GM18508 (cell line): ENCODE results near the gene PAPOLG.

Source experiments
- ATAC-seq: cut with Tn5 transposase; IDR thresholded peaks from one replicate; pipeline ENCODE4 v1.9.1; 2021; ENCODE audit warnings: moderate number of reproducible peaks; ENCODE audit not compliant: insufficient read depth, unreplicated experiment

The PAPOLG gene

DNA sequence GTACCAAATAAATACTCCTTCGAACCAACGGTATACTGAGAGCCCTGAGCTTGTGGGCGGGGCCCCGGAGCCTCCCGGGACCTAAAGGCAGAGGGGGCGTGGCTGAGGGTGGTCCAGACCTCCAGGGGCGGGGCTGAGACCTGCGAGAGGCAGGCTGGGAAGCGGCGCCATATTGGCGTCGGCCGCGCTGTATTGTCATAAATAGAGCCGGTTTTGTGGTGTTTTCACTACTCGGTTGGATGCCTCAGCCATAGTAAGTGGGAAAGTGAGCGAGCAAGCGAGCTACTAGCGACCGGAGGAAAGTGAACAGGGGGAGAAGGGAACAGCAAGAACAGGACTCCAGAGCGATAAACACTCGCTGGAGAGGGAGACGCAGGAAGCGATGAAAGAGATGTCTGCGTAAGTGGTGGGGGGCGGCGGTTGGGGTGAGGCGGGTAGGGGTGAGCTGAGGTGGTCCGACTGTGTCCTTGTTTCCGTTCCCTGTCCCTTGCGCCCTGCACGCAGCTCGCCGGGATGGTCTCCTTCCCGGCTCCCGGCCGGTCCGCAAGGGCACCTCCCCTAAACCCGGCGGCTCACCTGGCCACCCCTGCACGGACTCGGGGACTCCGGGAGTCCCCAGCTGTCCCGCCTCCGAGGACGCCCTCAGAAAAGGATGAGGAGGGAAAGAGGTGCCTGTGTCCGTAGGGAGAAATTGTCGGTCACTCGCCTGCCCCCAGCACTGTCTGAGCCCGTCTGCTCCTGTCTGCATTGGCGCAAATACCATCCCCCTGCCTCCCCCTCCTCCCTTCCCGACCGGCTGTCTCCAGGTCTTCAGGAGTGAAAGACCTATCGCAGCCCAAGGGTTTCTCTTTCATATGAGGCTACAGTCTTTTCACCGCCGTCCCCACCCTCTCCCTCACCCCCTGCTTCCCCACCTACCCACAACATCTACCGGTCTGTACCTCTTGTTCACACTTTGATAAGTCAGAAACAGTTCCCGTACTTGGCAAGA is at the start of gene PAPOLG:
TSS of gene PAPOLG (plus strand) at position 172 of the 991 bp plus-strand sequence. CDS start at position 383, 211 bp downstream.
- peak; percentile 95 for ATAC-seq

DNA sequence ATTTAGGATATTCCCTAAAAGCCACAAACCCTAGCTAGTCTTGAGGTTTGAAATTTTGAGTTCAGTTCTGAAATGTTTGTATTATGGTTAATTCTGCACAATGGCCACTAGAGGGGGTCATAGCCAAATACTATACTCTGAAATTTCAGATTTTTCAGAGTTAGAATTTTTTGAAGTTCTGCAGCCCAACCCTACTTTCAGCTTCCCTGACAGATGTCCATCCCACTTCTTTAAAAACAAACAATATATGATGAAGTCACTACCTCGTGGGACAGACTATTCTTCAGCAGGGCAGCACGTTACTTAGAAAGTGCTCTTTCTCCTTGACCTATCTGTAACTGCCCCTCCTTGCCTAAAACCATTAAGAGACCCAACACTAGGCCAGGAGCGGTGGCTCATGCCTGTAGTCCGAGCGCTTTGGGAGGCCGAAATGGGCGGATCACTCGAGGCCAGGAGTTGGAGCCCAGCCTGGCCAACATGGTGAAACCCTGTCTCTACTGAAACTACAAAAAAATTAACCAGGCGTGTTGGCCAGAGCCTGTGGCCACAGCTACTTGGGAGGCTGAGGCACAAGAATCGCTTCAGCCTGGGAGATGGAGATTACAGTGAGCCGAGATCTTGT is 48.2 kb upstream of the PAPOLG start:
- no peak for ATAC-seq

DNA sequence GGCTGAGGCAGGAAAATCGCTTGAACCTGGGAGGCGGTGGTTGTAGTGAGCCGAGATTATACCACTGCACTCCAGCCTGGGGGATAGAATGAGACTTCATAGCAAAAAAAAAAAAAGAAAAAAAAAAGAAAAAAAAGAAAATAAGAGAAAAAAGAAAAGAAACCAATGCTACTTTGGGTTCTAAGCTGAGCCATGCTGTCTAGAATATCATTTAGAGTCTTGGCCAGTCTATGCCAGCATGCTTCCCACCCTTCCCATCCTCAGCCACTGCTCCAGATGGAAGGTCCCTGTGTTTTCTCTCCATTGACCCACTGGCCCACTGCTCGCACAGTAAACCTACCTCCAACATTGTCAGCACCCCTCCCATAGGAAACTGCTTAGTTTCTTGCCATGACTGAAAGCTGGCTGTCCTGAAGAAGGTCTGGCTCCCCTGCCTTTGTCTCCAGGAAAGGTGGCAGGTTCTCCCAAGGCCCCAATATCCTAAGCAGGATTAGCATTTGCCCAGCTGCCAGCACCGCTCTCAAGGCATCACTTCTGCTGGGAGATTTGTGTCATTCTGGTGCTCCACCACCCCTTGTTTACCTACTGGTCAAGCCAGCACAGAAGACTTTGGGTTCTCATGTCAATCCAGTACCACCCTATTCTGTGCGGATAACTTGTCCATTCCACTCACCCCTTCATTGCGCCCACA is 47.3 kb upstream of the PAPOLG start:
- no peak for ATAC-seq

DNA sequence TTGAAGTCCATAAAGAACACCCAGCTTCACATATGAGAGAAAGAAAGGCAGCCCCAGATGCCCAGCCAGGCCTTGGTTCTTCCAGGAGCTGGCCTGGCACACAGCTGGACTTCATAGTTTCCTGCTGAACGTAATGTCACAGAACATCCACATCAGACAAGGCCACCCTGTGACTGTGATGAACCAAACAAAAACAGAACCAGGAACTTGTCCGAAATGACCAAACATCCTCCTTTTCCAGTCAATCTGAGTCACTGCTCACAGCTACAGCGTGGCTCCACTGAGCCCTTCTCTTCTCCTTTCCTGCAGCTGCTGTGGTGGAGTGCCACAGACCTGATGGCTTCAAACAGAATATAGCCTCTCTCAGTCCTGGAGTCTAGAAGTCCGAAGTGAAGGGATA is 45.4 kb upstream of the PAPOLG start:
- ATAC-seq = no peak

DNA sequence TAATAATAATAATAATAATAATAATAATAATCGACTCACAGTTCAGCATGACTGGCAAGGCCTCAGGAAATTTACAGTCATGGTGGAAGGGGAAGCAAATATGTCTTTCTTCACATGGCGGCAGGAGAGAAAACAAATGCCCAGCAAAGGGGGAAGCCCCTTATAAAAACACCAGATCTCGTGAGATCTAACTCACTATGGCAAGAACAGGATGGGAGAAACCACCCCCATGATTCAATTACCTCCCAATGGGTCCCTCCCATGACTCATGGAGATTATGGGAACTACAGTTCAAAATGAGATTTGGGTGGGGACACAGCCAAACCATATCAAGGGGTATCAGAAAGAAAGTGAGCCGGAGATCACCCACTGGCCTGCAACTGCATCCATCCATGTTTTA is 40.5 kb upstream of the PAPOLG start:
- ATAC-seq = no peak

DNA sequence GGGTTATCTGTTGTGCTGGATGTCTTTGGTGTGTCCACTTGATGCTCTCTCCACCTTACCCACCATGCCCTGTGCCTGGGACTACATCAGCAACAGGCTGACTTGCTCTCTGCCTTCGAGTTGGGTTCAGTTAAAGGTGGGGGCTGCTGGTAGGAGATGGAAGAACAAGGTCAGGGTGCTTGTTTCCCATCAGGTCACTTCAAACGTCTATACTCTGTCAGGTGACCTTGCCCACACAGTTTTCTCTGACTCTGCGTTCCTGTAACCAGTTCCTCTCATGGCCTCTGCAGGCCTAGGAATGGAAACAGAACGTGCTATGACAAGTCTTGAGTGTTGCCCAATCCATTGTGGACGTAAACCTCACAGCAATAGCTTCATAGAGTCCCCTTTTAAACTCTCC is 38.4 kb upstream of the PAPOLG start:
- ATAC-seq = no peak

DNA sequence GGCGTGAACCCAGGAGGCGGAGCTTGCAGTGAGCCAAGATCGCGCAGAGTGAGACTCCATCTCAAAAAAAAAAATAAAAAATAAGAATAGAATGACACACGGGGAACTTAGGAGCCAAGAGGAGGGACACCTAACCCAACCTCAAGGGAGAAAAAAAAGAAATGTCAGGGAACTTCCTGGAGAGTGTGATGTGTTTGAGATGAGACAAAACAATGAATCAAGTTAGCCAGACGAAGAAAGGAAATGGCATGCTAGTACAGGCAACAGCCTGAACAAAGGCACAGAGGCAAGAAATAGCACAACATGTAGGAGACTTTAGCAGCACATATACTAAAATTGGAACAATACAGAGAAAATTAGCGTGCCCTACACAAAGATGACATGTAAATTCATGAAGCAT is 36.7 kb upstream of the PAPOLG start:
- no peak for ATAC-seq

DNA sequence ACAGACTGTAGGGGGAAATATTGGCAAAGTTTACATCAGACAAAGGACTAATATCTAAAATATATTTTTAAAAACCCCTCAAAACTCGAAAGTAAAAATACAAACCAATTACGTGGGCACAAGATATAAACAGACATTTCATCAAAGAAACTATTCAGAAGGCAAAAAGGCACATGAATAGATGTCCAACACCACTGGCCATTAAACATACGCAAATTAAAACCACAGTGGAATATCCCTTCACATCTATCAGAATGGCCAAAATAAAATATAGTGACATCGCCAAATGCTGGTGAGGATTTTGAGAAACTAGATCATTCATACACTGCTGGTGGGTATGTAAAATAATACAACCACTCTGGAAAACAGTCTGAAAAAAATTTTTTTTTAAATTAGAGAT is 30.6 kb upstream of the PAPOLG start:
- no peak for ATAC-seq

DNA sequence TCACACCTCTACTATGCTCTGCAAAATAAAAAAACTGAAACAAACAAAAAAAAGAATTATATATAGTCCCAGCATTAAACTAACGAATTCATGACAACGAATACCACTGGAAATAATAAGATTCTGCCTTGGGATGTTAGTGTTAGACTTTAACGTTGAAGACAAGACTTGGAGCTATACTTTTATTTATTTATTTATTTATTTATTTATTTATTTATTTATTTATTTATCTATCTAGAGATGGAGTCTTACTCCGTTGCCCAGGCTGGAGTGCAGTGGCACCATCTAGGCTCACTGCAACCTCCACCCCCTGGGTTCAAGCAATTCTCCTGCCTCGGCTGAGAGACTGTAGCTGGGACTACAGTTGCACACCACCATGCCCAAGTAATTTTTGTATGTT is 27.2 kb upstream of the PAPOLG start:
- ATAC-seq = no peak

DNA sequence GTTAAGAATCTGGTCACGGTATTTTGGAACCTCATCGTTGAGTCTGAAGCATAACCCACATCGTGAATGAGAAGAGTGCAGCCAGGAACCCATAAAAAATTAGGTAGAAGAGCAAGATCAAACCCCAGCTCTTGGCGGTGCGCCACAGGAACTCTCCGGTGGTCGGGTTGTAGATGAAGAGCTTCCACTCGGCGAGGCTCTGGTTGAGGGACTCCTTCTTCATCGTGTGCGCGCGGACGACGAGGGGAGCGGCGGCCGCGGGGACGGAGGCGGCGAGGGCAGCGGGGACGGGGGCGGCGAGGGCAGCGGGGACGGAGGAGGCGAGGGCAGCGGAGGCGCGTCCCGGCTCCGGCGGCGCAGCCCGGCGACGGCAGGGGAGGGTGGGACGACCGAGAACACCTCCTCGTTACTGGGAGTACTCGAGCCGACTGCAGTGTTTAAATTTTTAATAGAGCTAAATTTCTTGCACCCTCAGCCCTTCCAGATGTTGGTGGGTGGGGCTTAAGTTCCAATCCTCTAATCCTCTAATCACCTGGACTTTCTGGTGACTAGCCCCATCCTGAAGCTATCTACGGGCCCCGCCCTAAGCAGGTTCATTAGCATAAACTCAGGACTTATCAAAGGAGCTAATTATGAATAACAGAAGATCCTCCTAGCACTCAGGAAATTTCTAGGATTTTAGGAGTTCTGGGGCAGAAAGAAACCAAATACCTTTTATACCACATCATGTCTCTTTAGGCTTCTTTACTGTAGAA is 20.4 kb upstream of the PAPOLG start:
- no peak for ATAC-seq

DNA sequence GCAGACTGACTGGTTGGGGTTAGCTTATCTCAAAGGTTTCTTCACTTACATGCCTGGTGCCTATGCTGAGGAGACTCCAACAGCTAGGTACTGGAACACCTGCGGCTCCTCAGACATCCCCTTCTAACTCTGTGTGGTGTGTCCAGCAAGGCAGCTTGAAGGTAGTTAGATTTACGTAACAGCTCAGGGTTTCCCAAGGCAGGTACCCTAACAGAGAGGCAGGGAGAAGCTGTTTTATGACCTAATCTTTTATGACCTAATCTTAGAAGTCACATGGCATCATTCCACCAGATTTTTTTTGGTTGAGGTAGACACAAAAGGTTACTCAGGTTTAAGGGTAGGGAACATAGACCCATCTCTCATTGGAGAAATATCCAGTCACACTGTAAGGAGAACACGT is 17.4 kb upstream of the PAPOLG start:
- ATAC-seq = no peak

DNA sequence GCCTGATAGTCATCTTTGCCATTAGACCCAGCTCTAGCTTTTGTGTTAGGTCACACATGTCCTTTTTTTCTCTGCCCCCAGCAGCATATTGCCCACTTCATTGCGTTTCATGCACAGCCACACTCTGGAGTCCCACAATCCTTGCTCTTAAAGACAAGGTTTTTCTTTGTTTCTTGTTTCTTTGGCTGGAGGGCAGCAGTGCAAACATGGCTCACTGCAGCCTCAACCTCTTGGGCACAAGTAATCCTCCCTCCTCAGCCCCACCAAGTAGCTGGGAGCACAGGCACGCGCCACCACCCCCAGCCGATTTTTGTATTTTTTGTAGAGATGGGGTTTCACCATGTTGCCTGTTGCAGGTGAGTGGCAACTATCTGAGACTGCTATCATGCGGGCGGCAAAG is 16.9 kb upstream of the PAPOLG start:
- ATAC-seq = no peak

DNA sequence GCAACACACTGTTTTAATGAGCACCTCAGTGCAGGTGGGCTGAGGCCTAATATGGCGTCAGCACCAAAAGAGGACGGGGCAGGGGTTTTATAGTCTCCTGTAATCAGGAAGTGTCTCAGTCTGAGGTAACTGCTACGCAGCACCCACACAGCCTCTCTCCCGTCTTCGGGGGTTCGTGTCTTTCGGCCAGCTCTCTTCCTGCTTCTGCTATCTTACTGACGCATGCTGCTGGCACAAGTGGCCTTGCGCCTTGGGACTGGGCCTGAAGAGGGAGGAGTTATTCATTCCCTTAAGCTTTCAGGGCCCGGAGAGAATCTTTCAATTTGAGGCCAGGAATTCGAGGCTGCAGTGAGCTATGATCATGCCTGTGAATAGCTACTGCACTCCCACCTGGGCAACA is 14.5 kb upstream of the PAPOLG start:
- ATAC-seq = no peak

DNA sequence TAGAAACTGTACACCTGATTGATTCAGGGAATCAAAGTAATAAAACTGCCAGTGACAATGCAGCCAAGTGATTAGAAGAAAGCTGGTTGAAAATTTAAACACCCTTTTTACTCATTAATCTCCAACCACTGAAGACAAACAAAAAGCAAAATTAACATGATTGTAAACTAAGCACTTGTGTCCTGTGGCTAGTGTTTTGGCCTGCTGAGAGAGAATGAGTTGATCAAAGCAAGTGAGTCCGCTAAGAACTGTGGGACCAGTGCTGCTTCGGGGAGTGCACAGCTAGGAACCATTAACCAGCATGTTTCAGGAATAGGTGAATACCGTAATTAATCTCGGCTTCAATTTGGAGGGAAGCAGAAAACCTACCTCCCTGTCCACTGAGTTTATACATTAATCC is 13.6 kb upstream of the PAPOLG start:
- ATAC-seq = no peak

DNA sequence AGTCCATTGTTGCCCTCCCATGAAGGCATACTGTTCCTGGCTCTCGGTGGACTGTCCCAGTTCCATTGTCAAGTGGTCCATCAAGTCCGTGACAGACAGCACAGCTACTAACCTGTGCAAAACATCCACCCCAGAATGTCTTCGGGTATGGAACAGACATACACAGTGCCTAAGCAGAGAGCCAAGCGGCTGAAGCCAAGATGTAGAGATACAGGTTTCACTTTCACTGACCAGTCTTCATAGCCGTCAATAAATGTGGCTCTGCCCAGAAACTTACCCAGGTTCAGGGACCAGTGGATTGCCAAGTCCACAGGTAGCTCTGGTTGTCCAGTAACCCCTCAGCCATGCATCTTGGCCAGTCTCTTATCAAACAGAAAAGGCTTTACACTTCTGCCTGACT is 10.7 kb upstream of the PAPOLG start:
- ATAC-seq = no peak

DNA sequence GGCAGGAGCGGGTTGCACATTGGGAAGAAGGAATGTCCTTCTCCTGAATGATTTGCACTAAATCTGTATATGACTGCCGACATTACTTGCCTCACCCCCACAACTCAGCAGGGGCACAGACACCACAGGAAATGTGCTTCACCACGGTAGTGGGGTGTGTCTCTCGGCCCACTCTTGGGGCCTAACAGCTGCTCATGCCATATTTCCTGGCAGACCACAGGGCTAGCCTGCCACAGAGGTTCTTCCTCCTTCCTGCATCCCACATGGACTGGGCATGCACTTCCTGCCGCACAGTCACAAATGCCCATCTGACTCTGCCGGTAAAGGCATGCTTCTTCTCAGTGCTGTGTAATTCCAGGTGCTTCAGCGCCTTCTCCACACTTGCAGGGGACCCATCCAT is 10.3 kb upstream of the PAPOLG start:
- no peak for ATAC-seq

DNA sequence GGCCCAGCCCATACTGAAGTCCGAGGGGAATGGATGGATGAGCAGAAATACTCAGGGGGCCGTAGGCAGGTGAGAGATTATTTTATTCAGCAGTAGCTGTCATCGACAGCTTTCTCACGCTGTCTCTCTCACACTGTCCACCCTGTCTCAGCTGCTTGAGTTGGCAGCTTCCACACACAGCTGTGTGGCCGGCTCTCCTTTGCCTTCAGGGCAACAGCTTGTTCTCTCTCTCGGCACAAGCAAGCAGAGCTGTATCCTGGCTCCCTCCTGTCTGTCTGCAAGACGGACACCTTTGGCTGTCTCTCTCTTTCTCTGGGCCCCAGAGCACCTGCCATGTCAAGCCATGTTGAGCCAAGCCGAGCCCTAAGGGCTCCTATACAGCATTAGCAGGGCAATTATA is 9.8 kb upstream of the PAPOLG start:
- ATAC-seq = no peak

DNA sequence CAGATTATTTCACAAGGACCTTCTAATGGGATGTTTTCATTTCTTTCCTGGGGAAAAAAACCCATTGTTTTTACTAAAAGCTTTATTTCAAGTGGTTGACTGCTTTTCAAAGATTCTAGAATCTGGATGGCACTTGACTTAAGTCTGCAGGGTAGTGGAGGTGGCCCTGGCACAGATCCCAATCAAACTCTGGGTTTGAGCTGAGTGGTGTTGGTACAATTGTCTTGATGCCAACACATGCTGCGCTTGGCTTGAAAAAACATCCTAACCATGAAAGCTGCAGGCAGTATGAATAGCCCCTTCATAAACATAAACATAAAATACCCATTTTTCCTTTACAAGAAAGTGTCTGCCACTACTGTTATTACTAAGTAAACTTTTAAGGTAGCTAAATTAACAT is 3.6 kb downstream of the PAPOLG start:
- ATAC-seq = no peak

DNA sequence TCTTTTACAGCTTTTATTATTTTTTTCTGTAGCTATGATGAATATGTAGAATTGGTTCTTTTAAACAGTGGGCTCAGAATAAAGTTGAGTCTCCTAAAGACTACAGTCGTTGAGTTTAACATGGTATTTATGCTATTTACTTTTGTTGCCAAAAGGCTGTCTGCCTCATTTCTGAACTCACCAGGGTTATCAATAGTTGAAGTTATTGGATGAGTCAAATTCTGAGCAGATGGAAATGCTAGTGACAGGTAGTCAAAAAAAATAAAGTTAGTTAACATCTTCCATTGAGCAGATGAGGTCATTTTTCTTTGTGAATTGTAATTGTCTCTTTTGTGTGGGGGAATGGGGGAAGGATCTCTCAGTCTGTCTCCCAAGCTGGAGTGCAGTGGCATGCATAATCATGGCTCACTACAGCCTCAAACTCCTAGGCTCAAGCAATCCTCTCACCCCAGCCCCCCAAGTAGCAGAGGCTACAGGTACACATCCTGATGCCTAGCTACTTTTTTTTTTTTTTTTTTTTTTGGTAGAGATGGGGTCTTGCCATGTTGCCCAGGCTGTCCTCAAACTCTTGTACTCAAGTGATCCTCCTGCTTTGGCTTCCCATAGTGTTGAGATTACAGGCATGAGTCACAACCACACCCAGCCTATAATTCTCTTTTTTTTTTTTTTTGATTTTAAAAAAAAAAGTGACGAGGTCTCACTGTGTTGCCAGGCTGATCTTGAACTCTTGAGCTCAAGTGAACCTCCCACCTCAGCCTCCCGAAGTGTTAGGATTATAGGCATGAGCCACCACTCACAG is 8.9 kb downstream of the PAPOLG start:
- no peak for ATAC-seq

DNA sequence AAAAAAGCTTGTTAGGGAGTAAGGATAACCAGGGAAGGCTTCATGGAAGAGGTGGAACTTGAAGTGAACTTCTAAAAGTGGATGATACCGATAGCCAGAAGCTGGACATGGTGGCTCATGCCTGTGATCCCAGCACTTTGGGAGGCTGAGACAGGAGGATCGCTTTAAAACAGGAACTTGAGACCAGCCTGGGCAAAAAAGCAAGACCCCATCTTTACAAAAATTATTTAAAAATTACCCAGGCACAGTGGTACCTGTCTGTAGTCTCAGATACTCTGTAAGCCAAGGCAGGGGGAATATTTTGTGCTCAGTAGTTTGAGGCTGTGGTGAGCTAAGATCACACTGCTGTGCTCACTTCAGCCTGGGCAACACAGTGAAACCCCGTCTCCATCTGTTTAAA is 10.2 kb downstream of the PAPOLG start:
- ATAC-seq = no peak
